Activated CD8-positive, alpha-beta memory T cell treated with anti-CD3 and anti-CD28 coated beads, Interleukin-2, amount 50 U/mL, for 1 hour (primary cell): ENCODE results near the gene ING3.
"Not testable (repeated sequence)": the region's sequence is repeated elsewhere in the genome, so short reads cannot be mapped to it uniquely, and the experiment has no call there.

Experiments used
- DNase-seq: peaks from one replicate; pipeline ENCODE4 v3.0.0-alpha.2; 2020; ENCODE audit errors: extremely low read depth

Gene ING3

GRCh38 chr7:120951309-120951699 lies 727 bp downstream of the ING3 start:
- DNase-seq, result no peak

GRCh38 chr7:120951826-120952225 lies 1.2 kb downstream of the ING3 start:
- no peak for DNase-seq

GRCh38 chr7:120955577-120956149 lies 5.1 kb downstream of the ING3 start:
- DNase-seq, result no peak

GRCh38 chr7:120959929-120960484 lies 9.4 kb downstream of the ING3 start:
- DNase-seq, result no peak

- no peak for DNase-seq
Measured at GRCh38 chr7:120960714-120961113, 10.1 kb downstream of the ING3 start.

GRCh38 chr7:120961638-120962173 lies 11.1 kb downstream of the ING3 start:
- no peak for DNase-seq

GRCh38 chr7:120964088-120964487 lies 13.5 kb downstream of the ING3 start:
- DNase-seq, result no peak

GRCh38 chr7:120966961-120967360 lies 16.4 kb downstream of the ING3 start:
- no peak for DNase-seq

GRCh38 chr7:120973849-120974248 lies 23.3 kb downstream of the ING3 start:
- DNase-seq, result no peak

- no peak for DNase-seq
Measured at GRCh38 chr7:120979765-120980499, 29.4 kb downstream of the ING3 start.

- no peak for DNase-seq
Measured at GRCh38 chr7:120981117-120981516, 30.5 kb downstream of the ING3 start.

- DNase-seq, result no peak
Measured at GRCh38 chr7:120981888-120982615, 31.5 kb downstream of the ING3 start.

GRCh38 chr7:120983592-120983991 lies 33.0 kb downstream of the ING3 start:
- not testable (repeated sequence) for DNase-seq

GRCh38 chr7:120984406-120984805 lies 33.8 kb downstream of the ING3 start:
- DNase-seq, result no peak

- DNase-seq, result no peak
Measured at GRCh38 chr7:120985130-120985758, 34.7 kb downstream of the ING3 start.

GRCh38 chr7:120985839-120986238 lies 35.3 kb downstream of the ING3 start:
- no peak for DNase-seq

- no peak for DNase-seq
Measured at GRCh38 chr7:120986650-120987049, 36.1 kb downstream of the ING3 start.

GRCh38 chr7:120987280-120987679 lies 36.7 kb downstream of the ING3 start:
- DNase-seq, result no peak

GRCh38 chr7:120987683-120988590 lies 37.4 kb downstream of the ING3 start:
- DNase-seq, result peak; percentile 63

GRCh38 chr7:120988591-120989256 lies 38.1 kb downstream of the ING3 start, which contains the start of gene CPED1:
Gene CPED1, plus strand, starts transcription at chr7:120988711. Its CDS starts 911 bp downstream, at chr7:120989622.
- DNase-seq, result no peak
